ENCODE measurements around the gene ZNF382. TPM values are rescaled to one million over a fixed set of nuclear protein-coding genes. Genes with fewer than 3 reads are reported as not detected.
"Not testable (repeated sequence)": the region's sequence is repeated elsewhere in the genome, so short reads cannot be mapped to it uniquely, and the experiment has no call there.

ZNF382 gene
- 3.4 TPM for polyA plus RNA-seq (2013, experiment 1 of 2)
- polyA plus RNA-seq (2013, experiment 2 of 2): 7.6 TPM

DNA sequence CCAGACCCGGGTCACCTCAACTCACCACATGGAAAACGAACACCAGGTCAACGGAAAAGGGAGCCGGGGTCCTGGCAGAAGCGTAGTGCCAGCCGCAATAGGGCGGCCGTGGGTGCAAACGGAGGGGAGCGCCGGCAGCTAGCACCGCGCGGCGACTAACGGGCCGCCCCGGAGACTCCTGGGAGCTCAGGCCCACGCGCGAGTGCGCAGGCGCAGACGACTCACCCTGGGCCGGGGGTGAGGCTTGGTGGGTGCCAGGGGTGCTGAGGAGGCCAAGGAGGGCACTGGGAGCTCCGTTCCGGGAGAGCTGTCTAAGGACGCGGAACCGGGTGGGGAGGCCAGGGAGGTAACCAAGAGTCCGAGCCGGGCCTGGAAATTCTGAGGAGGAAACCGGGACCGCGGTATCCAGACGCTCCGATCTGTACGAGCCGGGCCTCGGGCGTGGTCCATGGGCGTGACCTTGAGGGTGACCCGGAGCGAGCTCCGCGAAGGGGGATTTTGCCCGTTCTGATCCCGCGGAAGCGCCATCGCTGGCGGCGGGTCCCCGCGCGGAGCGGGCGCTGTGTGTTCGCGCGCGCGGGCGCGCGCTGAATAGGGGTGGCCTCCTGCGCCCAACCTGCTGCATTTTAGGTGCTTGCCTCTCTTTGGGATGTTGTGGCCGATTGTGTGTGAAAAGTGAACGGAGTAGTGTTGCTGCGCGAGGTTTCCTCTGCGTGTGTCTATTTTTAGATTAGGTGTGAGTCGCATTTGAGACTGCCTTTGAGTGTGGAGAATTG lies at the start of gene ZNF382:
ZNF382 (plus strand) TSS at position 213 of the 776 bp plus-strand sequence. CDS start 4,602 bp downstream, outside the sequence.
- 4% methylated on average over 73 of the region's 73 CpGs for WGBS
- H3K27ac ChIP-seq (ENCODE audit: low read depth, low read length): no peak within 1 kb of the TSS
- no peaks in the 10 kb centered on the region for H3K9me3 ChIP-seq (ENCODE audit: insufficient read depth, low read depth, low read length)
- H3K9ac ChIP-seq (ENCODE audit: low read depth, low read length): peak within 1 kb of the TSS; percentile 76
- H3K4me1 ChIP-seq (ENCODE audit: insufficient read depth, low read length): peaks cover 3% of the 10 kb centered on the region
- peaks cover 13% of the 10 kb centered on the region for H3K36me3 ChIP-seq (ENCODE audit: insufficient read depth, low read length)
- H3K4me3 ChIP-seq (ENCODE audit: low read length): peak within 1 kb of the TSS; percentile 83
- peaks cover 13% of the 10 kb centered on the region for H3K27me3 ChIP-seq (ENCODE audit: insufficient read depth, low read length)

GRCh38 chr19:36564391-36564790 lies 40.7 kb upstream of the ZNF382 start:
- Histone ChIP-seq H3K9ac (ENCODE audit: low read depth, low read length) (no peak overlapping the region), H3K4me1 (ENCODE audit: insufficient read depth, low read length) (no peaks in the 10 kb centered on the region), H3K4me3 (ENCODE audit: low read length) (no peak overlapping the region), H3K27me3 (ENCODE audit: insufficient read depth, low read length) (no peaks in the 10 kb centered on the region), H3K36me3 (ENCODE audit: insufficient read depth, low read length) (peaks cover 29% of the 10 kb centered on the region), H3K9me3 (ENCODE audit: insufficient read depth, low read depth, low read length) (peaks cover 33% of the 10 kb centered on the region), H3K27ac (ENCODE audit: low read depth, low read length) (no peak overlapping the region)
- WGBS: no CpG with 5 or more reads among the region's 1 CpG

GRCh38 chr19:36572593-36573019 lies 32.5 kb upstream of the ZNF382 start:
- Histone ChIP-seq H3K27me3 (ENCODE audit: insufficient read depth, low read length) (no peaks in the 10 kb centered on the region), H3K36me3 (ENCODE audit: insufficient read depth, low read length) (peaks cover 37% of the 10 kb centered on the region), H3K4me1 (ENCODE audit: insufficient read depth, low read length) (peaks cover 6% of the 10 kb centered on the region; the same call in 1 of the 2 replicates), H3K9ac (ENCODE audit: low read depth, low read length) (peak overlapping the region; percentile 82), H3K9me3 (ENCODE audit: insufficient read depth, low read depth, low read length) (no peaks in the 10 kb centered on the region), H3K4me3 (ENCODE audit: low read length) (peak overlapping the region; percentile 80), H3K27ac (ENCODE audit: low read depth, low read length) (peak overlapping the region; percentile 31; the same call in 1 of the 2 replicates)
- 3% methylated on average over 10 of the region's 11 CpGs for WGBS

GRCh38 chr19:36573020-36573894 lies 31.9 kb upstream of the ZNF382 start, which contains the start of gene ZNF529:
TSS of gene ZNF529 (minus strand) at chr19:36573292. CDS start at chr19:36572346, 946 bp downstream.
- Histone ChIP-seq H3K36me3 (ENCODE audit: insufficient read depth, low read length) (peaks cover 33% of the 10 kb centered on the region), H3K27me3 (ENCODE audit: insufficient read depth, low read length) (no peaks in the 10 kb centered on the region), H3K27ac (ENCODE audit: low read depth, low read length) (peak within 1 kb of the TSS; percentile 36), H3K4me3 (ENCODE audit: low read length) (peak within 1 kb of the TSS; percentile 80), H3K9me3 (ENCODE audit: insufficient read depth, low read depth, low read length) (no peaks in the 10 kb centered on the region), H3K9ac (ENCODE audit: low read depth, low read length) (peak within 1 kb of the TSS; percentile 82), H3K4me1 (ENCODE audit: insufficient read depth, low read length) (peaks cover 6% of the 10 kb centered on the region; the same call in 1 of the 2 replicates)
- under 1% methylated on average over 66 of the region's 66 CpGs for WGBS

- Histone ChIP-seq H3K9ac (ENCODE audit: low read depth, low read length) (peak overlapping the region; percentile 82), H3K27ac (ENCODE audit: low read depth, low read length) (peak overlapping the region; percentile 36; the same call in 1 of the 2 replicates), H3K9me3 (ENCODE audit: insufficient read depth, low read depth, low read length) (no peaks in the 10 kb centered on the region), H3K27me3 (ENCODE audit: insufficient read depth, low read length) (no peaks in the 10 kb centered on the region), H3K4me1 (ENCODE audit: insufficient read depth, low read length) (peaks cover 6% of the 10 kb centered on the region; the same call in 1 of the 2 replicates), H3K36me3 (ENCODE audit: insufficient read depth, low read length) (peaks cover 34% of the 10 kb centered on the region), H3K4me3 (ENCODE audit: low read length) (peak overlapping the region; percentile 80)
- 34% methylated on average over 16 of the region's 18 CpGs for WGBS
Observed at GRCh38 chr19:36573895-36574720, 31.0 kb upstream of the ZNF382 start.

DNA sequence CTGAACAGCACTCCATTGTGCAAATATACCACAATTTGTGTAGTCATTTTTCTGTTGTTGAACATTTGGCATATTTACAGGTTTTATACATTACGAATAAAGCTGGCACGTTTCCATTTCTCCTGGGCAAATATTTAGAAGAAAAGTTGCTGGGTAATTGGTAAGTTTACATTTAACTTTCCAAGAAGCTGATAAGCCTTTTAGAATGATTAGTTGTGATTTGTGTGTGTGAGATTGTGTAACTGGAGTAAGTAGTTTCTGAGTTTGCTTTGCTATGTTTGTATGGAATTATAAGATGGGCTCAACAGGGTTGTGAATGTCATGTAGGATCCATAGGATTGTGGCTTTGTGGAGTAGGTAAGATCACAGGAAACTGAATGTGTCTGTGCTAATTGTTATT lies 30.4 kb upstream of the ZNF382 start:
- no peak overlapping the region for H3K9ac ChIP-seq (ENCODE audit: low read depth, low read length)
- peak overlapping the region; percentile 80 for H3K4me3 ChIP-seq (ENCODE audit: low read length)
- H3K27me3 ChIP-seq (ENCODE audit: insufficient read depth, low read length): no peaks in the 10 kb centered on the region
- WGBS: 95% methylated on average over 2 of the region's 2 CpGs
- H3K4me1 ChIP-seq (ENCODE audit: insufficient read depth, low read length): peaks cover 6% of the 10 kb centered on the region; the same call in 1 of the 2 replicates
- H3K36me3 ChIP-seq (ENCODE audit: insufficient read depth, low read length): peaks cover 37% of the 10 kb centered on the region
- no peak overlapping the region for H3K27ac ChIP-seq (ENCODE audit: low read depth, low read length)
- H3K9me3 ChIP-seq (ENCODE audit: insufficient read depth, low read depth, low read length): no peaks in the 10 kb centered on the region

DNA sequence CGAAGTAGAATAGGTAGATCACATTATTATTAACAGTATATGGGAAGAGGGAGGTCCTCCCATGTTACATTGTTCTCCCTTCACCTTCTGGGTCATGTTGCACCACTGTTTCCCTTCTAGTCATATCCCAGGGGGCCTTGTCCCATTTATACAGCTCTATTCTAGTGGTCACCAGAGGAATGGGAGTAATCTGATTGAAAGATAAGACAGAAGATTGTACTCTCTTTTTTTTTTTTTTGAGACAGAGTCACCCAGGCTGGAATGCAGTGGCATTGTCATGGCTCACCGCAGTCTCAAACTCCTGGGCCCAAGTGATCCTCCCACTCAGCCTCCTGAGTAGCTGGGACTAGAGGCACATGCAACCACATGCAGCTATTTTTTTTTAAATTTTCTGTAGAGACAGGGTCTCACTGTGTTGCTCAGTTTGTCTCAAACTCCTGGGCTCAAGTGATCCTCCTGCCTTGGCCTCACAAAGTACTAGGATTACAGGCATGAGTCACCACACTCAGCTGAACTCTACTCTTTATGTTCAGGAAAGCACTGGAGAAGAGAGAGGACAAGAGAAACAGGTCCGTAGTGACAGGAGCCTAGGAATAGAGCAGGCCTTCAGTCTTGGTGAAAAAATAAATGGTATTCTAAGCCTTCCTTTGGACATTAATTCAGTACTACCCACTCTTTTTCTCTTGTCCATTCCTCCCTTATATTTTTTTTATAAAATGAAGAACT lies 27.7 kb upstream of the ZNF382 start:
- 98% methylated on average over 2 of the region's 3 CpGs for WGBS
- Histone ChIP-seq H3K9me3 (ENCODE audit: insufficient read depth, low read depth, low read length) (no peaks in the 10 kb centered on the region), H3K36me3 (ENCODE audit: insufficient read depth, low read length) (peaks cover 54% of the 10 kb centered on the region)

GRCh38 chr19:36579255-36579654 lies 25.9 kb upstream of the ZNF382 start:
- Histone ChIP-seq H3K27ac (ENCODE audit: low read depth, low read length) (no peak overlapping the region), H3K36me3 (ENCODE audit: insufficient read depth, low read length) (peaks cover 59% of the 10 kb centered on the region), H3K27me3 (ENCODE audit: insufficient read depth, low read length) (no peaks in the 10 kb centered on the region), H3K4me1 (ENCODE audit: insufficient read depth, low read length) (peaks cover 6% of the 10 kb centered on the region; the same call in 1 of the 2 replicates), H3K9ac (ENCODE audit: low read depth, low read length) (no peak overlapping the region), H3K4me3 (ENCODE audit: low read length) (no peak overlapping the region), H3K9me3 (ENCODE audit: insufficient read depth, low read depth, low read length) (no peaks in the 10 kb centered on the region)

More for the DNA sequence above, 27.7 kb upstream of the ZNF382 start:
- Histone ChIP-seq H3K4me1 (ENCODE audit: insufficient read depth, low read length) (peaks cover 6% of the 10 kb centered on the region; the same call in 1 of the 2 replicates), H3K4me3 (ENCODE audit: low read length) (no peak overlapping the region), H3K27ac (ENCODE audit: low read depth, low read length) (no peak overlapping the region), H3K27me3 (ENCODE audit: insufficient read depth, low read length) (no peaks in the 10 kb centered on the region), H3K9ac (ENCODE audit: low read depth, low read length) (no peak overlapping the region)

DNA sequence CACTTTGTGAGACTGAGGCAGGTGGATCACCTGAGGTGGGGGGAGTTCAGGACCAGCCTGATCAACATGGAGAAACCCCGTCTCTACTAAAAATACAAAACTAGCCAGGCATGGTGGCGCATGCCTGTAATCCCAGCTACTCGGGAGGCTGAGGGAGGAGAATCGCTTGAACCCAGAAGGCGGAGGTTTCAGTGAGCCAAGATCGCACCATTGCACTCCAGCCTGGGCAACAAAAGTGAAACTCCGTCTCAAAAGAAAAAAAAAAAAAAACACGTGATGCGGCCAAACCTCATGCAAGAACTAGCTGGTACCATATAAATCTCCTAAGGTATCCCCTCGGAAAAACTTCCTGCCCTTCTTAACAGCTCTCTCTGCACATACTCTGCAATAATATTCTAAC lies 2.4 kb upstream of the ZNF382 start:
- not testable (repeated sequence) for H3K4me3 ChIP-seq (ENCODE audit: low read length); H3K9me3 ChIP-seq (ENCODE audit: insufficient read depth, low read depth, low read length); H3K9ac ChIP-seq (ENCODE audit: low read depth, low read length); H3K27ac ChIP-seq (ENCODE audit: low read depth, low read length); H3K36me3 ChIP-seq (ENCODE audit: insufficient read depth, low read length); H3K4me1 ChIP-seq (ENCODE audit: insufficient read depth, low read length)
- 95% methylated on average over 10 of the region's 10 CpGs for WGBS
- H3K27me3 ChIP-seq (ENCODE audit: insufficient read depth, low read length): peaks cover 13% of the 10 kb centered on the region

GRCh38 chr19:36604656-36605100 lies 435 bp upstream of the ZNF382 start:
- H3K4me1 ChIP-seq (ENCODE audit: insufficient read depth, low read length): peaks cover 3% of the 10 kb centered on the region
- peak overlapping the region; percentile 76 for H3K9ac ChIP-seq (ENCODE audit: low read depth, low read length)
- WGBS: 2% methylated on average over 21 of the region's 21 CpGs
- no peak overlapping the region for H3K27ac ChIP-seq (ENCODE audit: low read depth, low read length)
- H3K27me3 ChIP-seq (ENCODE audit: insufficient read depth, low read length): peaks cover 13% of the 10 kb centered on the region
- peaks cover 9% of the 10 kb centered on the region for H3K36me3 ChIP-seq (ENCODE audit: insufficient read depth, low read length)
- H3K9me3 ChIP-seq (ENCODE audit: insufficient read depth, low read depth, low read length): no peaks in the 10 kb centered on the region
- peak overlapping the region; percentile 83 for H3K4me3 ChIP-seq (ENCODE audit: low read length)
